Measurements from ENCODE around the gene ARFGAP1. TPM values are rescaled to one million over a fixed set of nuclear protein-coding genes. Genes with fewer than 3 reads are reported as not detected.

ARFGAP1 gene
- total and polyA plus RNA-seq, 10 of the 15 experiments (the other 5 are each of a cell fraction or from before 2014, with no cell fraction given) = 0.45 to 79.9 (median 30.8) TPM

GRCh38 chr20:63223121-63223825 lies 49.3 kb upstream of the ARFGAP1 start:
- no peaks in the 10 kb centered on the region for H3K9me3 ChIP-seq (replicated peaks; ENCODE audit: control insufficient read depth, insufficient read depth, low read length)
- FAIRE-seq (no peak), DNase-seq (ENCODE audit: low read depth, low spot score) (no peak), ATAC-seq (peak; percentile 82)
- in situ Hi-C loops (cut with MboI) (no loop called here), intact Hi-C loops (cut with micrococcal nuclease; ENCODE audit: unreplicated experiment) (loop anchor here (5.0 kb wide), 1 partner anchor 49 kb away; the partner anchor contains the start of gene ARFGAP1)
- no peaks in the 10 kb centered on the region; the same call in 1 of the 2 replicates for H4K20me1 ChIP-seq (ENCODE audit: control insufficient read depth, insufficient read depth)
- ChIA-PET POLR2A (no interaction called here), SMC1A (ENCODE audit: uncharacterized antibody, unreplicated experiment) (interaction anchor here (0.6 to 1.5 kb wide), 8 partner anchors 9 to 273 kb away, joined by 3 to 4 read pairs (median 3); no protein-coding TSS in a partner anchor), CTCF (interaction anchor here (0.5 to 3.0 kb wide), 31 partner anchors 8 to 898 kb away, joined by 3 to 25 read pairs (median 5); partner anchors contain the start of genes BIRC7 and COL20A1), RAD21 (ENCODE audit: unreplicated experiment) (interaction anchor here (1.0 to 1.7 kb wide), 8 partner anchors 11 to 251 kb away, joined by 3 to 6 read pairs (median 3); no protein-coding TSS in a partner anchor)
- no TSS peak for BruUV-seq (replicated peaks)
- no peak overlapping the region for H3K27ac ChIP-seq (ENCODE audit: control insufficient read depth, insufficient read depth)
- H3K4me2 ChIP-seq (ENCODE audit: control insufficient read depth, insufficient read depth) = no peak overlapping the region
- 16% methylated on average over 12 of the region's 12 CpGs for WGBS (ENCODE audit: insufficient coverage, insufficient replicate concordance, low lambda C conversion rate, missing lambda C conversion rate)
- no peak overlapping the region for H2AFZ ChIP-seq (ENCODE audit: control insufficient read depth, low read depth, low read length)
- no peaks in the 10 kb centered on the region for H3K79me2 ChIP-seq (ENCODE audit: control insufficient read depth, insufficient read depth, low read length)
- no peaks in the 10 kb centered on the region for H3K4me1 ChIP-seq (ENCODE audit: control insufficient read depth, insufficient read depth, low read length)
- no peak overlapping the region for H3K4me3 ChIP-seq
- H3K36me3 ChIP-seq (ENCODE audit: control insufficient read depth in 2 of 2, insufficient read depth in 2 of 2, low read length in 1 of 2) = no peaks in the 10 kb centered on the region
- no peak overlapping the region for H3K9ac ChIP-seq (ENCODE audit: control insufficient read depth, insufficient read depth, low read length)
- peaks cover 0 to 7% of the 10 kb centered on the region in 2 experiments; a peak in 3 of 4 replicates for H3K27me3 ChIP-seq (replicated peaks in 1 of 2; ENCODE audit: control insufficient read depth in 2 of 2, insufficient read depth in 2 of 2, low read length in 1 of 2)
- TF ChIP-seq CBFB (IDR thresholded peaks at IDR 0.05; ENCODE audit: low read depth) (no peak), RAD21 (IDR thresholded peaks at IDR 0.05; ENCODE audit: insufficient read depth, low read depth, low read length) (peak; percentile 68), CHD4 (IDR thresholded peaks at IDR 0.05) (no peak), IKZF1 (conservative IDR thresholded peaks at IDR 0.05) (0 out of 2 replicates have a peak, but pooled peaks have one; percentile 10), GABPA (IDR thresholded peaks at IDR 0.05; ENCODE audit: low read depth) (no peak), HDAC2 (IDR thresholded peaks at IDR 0.05) (no peak), YBX1 (IDR thresholded peaks at IDR 0.05) (no peak), CUX1 (IDR thresholded peaks at IDR 0.05; ENCODE audit: insufficient replicate concordance, low read depth, low read length) (no peak), RB1 (IDR thresholded peaks at IDR 0.05; ENCODE audit: borderline replicate concordance) (peak; percentile 39; the same call in 1 of the 2 replicates), SMC3 (IDR thresholded peaks at IDR 0.05; ENCODE audit: borderline replicate concordance, low read length) (peak; percentile 45; the same call in 1 of the 2 replicates), MEF2B (IDR thresholded peaks at IDR 0.05; ENCODE audit: partially characterized antibody, poor library complexity, severe bottlenecking) (peak; percentile 88), CHD2 (IDR thresholded peaks at IDR 0.05; ENCODE audit: borderline replicate concordance, low read depth, low read length) (no peak)
- TF ChIP-seq, protein P1, sequence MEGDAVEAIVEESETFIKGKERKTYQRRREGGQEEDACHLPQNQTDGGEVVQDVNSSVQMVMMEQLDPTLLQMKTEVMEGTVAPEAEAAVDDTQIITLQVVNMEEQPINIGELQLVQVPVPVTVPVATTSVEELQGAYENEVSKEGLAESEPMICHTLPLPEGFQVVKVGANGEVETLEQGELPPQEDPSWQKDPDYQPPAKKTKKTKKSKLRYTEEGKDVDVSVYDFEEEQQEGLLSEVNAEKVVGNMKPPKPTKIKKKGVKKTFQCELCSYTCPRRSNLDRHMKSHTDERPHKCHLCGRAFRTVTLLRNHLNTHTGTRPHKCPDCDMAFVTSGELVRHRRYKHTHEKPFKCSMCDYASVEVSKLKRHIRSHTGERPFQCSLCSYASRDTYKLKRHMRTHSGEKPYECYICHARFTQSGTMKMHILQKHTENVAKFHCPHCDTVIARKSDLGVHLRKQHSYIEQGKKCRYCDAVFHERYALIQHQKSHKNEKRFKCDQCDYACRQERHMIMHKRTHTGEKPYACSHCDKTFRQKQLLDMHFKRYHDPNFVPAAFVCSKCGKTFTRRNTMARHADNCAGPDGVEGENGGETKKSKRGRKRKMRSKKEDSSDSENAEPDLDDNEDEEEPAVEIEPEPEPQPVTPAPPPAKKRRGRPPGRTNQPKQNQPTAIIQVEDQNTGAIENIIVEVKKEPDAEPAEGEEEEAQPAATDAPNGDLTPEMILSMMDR (IDR thresholded peaks at IDR 0.05 in 2 of 3, conservative IDR thresholded peaks at IDR 0.05 in 1 of 3; ENCODE audit: control insufficient read depth in 2 of 3, extremely low read depth in 1 of 3, insufficient read depth in 1 of 3, low read depth in 3 of 3, low read length in 3 of 3) = peak; percentile 75 to 87 (median 77)
- TF ChIP-seq, protein P2, sequence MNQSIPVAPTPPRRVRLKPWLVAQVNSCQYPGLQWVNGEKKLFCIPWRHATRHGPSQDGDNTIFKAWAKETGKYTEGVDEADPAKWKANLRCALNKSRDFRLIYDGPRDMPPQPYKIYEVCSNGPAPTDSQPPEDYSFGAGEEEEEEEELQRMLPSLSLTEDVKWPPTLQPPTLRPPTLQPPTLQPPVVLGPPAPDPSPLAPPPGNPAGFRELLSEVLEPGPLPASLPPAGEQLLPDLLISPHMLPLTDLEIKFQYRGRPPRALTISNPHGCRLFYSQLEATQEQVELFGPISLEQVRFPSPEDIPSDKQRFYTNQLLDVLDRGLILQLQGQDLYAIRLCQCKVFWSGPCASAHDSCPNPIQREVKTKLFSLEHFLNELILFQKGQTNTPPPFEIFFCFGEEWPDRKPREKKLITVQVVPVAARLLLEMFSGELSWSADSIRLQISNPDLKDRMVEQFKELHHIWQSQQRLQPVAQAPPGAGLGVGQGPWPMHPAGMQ (IDR thresholded peaks at IDR 0.05; ENCODE audit: borderline replicate concordance) = no peak

Data from GM12878 (cell line).